Kidney (tissue), 14 donors: Measurements from ENCODE around the gene PREP. TPM values are rescaled to one million over a fixed set of nuclear protein-coding genes. Genes with fewer than 3 reads are reported as not detected.

ENCODE experiments used
- DNase-seq, 5 donors: peaks; one replicate each; pipeline ENCODE4 v3.0.0-alpha.2; 2013 to 2020
- FAIRE-seq: peaks from 2 replicates; lab custom pipeline; 2012; peaks lifted over from hg19 to GRCh38; lab: Jason Lieb, UNC
- H3K27ac ChIP-seq, 2 donors: one replicate each; pipeline ENCODE4 v1.7.0; 2013; ENCODE audit warnings: low read depth in 2 of 2, low read length in 2 of 2, inconsistent platforms in 1 of 2
- H3K27me3 ChIP-seq: one replicate; pipeline ENCODE4 v1.7.1; 2013; ENCODE audit warnings: low read length, inconsistent platforms; ENCODE audit not compliant: control insufficient read depth, insufficient read depth
- H3K36me3 ChIP-seq, 3 donors: one replicate each; pipeline versions ENCODE4 v1.7.0 to v1.7.1; 2013; ENCODE audit warnings: low read length in 3 of 3, control low read depth in 1 of 3, inconsistent platforms in 1 of 3; ENCODE audit not compliant: insufficient read depth in 3 of 3, control insufficient read depth in 2 of 3
- H3K4me1 ChIP-seq, 3 donors: one replicate each; pipeline versions ENCODE4 v1.7.0 to v1.7.1; 2013; ENCODE audit warnings: low read length in 3 of 3, inconsistent platforms in 1 of 3, low read depth in 1 of 3; ENCODE audit not compliant: control insufficient read depth in 2 of 3, insufficient read depth in 2 of 3
- H3K4me3 ChIP-seq, 3 donors: one replicate each; pipeline versions ENCODE4 v1.7.0 to v1.8.1; 2013; ENCODE audit warnings: low read length in 3 of 3, control low read depth in 1 of 3, inconsistent platforms in 1 of 3
- H3K9ac ChIP-seq, 3 donors: one replicate each; pipeline versions ENCODE4 v1.7.0 to v1.7.1; 2013; ENCODE audit warnings: low read length in 3 of 3, control low read depth in 1 of 3, inconsistent platforms in 1 of 3
- H3K9me3 ChIP-seq, 3 donors: one replicate each; pipeline versions ENCODE4 v1.7.0 to v1.7.1; 2013; ENCODE audit warnings: low read length in 3 of 3, control low read depth in 1 of 3, inconsistent platforms in 1 of 3; ENCODE audit not compliant: control insufficient read depth in 2 of 3, insufficient read depth in 1 of 3
- intact Hi-C: fragments of 100-400 bp; cut with DNase I; formaldehyde crosslinking; loops from one replicate; pipeline ENCODE4 v1.11.1; 2022
- polyA plus RNA-seq: library from polyadenylated mRNA; stranded (reverse); fragments of 350-450 nt; fragmentation: Illumina TruSeq; extraction: RNeasy Lipid Tissue Mini Kit (QIAGEN cat#74804); gene quantifications from one replicate; pipeline ENCODE4 v1.2.3, GENCODE V29; 2014; ENCODE audit warnings: low read depth, low replicate concordance; ENCODE audit not compliant: insufficient read depth
- total RNA-seq: library from RNA; stranded (reverse); fragmentation: NEBNext Ultra II Directional; extraction: Animal tissue kit (Norgen Biotek cat#: 25700); gene quantifications from one replicate; pipeline ENCODE4 v1.2.1, GENCODE V29; 2021
- TF ChIP-seq, protein P1 (sequence below): IDR thresholded peaks from 3 replicates; pipeline ENCODE4 v1.5.1; 2012; ENCODE audit warnings: mild to moderate bottlenecking, moderate library complexity, borderline replicate concordance; ENCODE audit not compliant: insufficient read depth; ENCODE audit errors: extremely low read depth
- donor health status: control.
- donor health status: control.
- donor health status: control.
- donor health status: control.
- donor health status: control.
- donor health status: DM: yes; HTN: yes; CAD: no.
- donor health status: Normal renal cell carcinoma (clear cell type).

Gene PREP
- total and polyA plus RNA-seq, 2 donors from 2014 or later: 13.4 to 20.1 TPM

DNA sequence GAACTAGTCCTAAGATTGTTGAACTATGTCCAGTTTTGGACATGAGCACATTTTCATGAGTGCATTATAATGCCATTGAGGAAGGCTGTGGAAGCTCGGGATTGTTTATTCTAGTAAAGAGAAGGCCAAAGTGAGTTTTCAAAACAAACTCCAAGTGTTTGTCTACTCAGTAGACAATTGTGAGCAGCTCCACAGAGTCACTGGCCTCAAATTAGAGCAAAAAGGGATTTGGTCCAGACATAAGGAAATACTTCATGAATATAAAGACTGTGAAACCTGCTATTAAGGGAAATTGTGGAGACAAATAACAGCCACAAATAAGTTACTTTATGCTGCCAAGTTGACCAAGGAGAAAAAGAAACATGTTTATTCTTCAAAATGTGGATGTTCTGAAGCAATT, 42.6 kb upstream of the PREP start:
- Histone ChIP-seq H3K9me3 (no peaks in the 10 kb centered on the region), H3K36me3 (no peaks in the 10 kb centered on the region), H3K27me3 (no peaks in the 10 kb centered on the region), H3K4me1 (no peaks in the 10 kb centered on the region), H3K9ac (no peak overlapping the region), H3K27ac (no peak overlapping the region), H3K4me3 (no peak overlapping the region)
- intact Hi-C loops: no loop called here
- TF ChIP-seq, protein P1, sequence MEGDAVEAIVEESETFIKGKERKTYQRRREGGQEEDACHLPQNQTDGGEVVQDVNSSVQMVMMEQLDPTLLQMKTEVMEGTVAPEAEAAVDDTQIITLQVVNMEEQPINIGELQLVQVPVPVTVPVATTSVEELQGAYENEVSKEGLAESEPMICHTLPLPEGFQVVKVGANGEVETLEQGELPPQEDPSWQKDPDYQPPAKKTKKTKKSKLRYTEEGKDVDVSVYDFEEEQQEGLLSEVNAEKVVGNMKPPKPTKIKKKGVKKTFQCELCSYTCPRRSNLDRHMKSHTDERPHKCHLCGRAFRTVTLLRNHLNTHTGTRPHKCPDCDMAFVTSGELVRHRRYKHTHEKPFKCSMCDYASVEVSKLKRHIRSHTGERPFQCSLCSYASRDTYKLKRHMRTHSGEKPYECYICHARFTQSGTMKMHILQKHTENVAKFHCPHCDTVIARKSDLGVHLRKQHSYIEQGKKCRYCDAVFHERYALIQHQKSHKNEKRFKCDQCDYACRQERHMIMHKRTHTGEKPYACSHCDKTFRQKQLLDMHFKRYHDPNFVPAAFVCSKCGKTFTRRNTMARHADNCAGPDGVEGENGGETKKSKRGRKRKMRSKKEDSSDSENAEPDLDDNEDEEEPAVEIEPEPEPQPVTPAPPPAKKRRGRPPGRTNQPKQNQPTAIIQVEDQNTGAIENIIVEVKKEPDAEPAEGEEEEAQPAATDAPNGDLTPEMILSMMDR: no peak
- FAIRE-seq (no peak), DNase-seq (no peak)

DNA sequence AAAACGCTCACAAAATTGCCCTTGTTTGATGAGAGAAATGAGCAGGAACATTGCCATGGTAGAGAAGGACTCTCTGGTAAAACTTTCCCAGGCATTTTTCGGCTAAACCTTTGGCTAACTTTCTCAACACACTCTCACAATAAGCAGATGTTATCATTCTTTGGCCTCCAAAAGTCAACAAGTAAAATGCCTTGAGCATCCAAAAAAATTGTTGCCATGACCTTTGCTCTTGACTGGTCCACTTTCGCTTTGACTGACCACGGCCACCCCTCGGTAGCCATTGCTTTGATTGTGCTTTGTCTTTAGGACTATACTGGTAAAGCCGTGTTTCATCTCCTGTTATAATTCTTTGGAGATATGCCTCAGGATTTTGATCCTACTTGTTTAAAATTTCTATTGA, 41.1 kb upstream of the PREP start:
- intact Hi-C loops: no loop called here
- FAIRE-seq: no peak
- Histone ChIP-seq H3K4me3 (no peak overlapping the region), H3K27me3 (no peaks in the 10 kb centered on the region), H3K9ac (no peak overlapping the region), H3K9me3 (no peaks in the 10 kb centered on the region), H3K27ac (no peak overlapping the region), H3K36me3 (no peaks in the 10 kb centered on the region), H3K4me1 (no peaks in the 10 kb centered on the region)
- DNase-seq: no peak
- TF ChIP-seq, protein P1: no peak

DNA sequence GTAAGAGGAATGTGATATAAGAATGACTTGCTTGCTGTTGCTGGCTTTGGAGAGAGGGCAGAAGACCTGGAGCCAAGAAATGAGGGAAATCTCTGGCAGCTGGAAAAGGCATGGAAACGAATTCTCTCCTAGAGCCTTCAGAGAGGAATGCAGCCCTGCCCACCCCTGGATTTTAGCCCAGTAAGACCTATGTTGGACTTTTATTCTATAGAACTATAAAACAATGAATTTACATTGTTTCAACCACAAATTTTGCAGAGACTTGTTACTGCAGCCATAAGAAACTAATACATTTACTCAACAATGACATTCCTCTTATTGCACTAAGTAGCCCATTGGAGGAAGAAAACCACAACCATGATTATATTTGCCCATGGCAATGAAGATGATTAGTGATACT, 39.5 kb upstream of the PREP start:
- H3K9ac ChIP-seq: no peak overlapping the region
- H3K27me3 ChIP-seq: no peaks in the 10 kb centered on the region
- no peaks in the 10 kb centered on the region for H3K4me1 ChIP-seq
- no peak overlapping the region for H3K27ac ChIP-seq
- TF ChIP-seq, protein P1: no peak
- H3K36me3 ChIP-seq: no peaks in the 10 kb centered on the region
- no peak for DNase-seq
- no peaks in the 10 kb centered on the region for H3K9me3 ChIP-seq
- intact Hi-C loops: no loop called here
- no peak overlapping the region for H3K4me3 ChIP-seq
- FAIRE-seq: no peak

DNA sequence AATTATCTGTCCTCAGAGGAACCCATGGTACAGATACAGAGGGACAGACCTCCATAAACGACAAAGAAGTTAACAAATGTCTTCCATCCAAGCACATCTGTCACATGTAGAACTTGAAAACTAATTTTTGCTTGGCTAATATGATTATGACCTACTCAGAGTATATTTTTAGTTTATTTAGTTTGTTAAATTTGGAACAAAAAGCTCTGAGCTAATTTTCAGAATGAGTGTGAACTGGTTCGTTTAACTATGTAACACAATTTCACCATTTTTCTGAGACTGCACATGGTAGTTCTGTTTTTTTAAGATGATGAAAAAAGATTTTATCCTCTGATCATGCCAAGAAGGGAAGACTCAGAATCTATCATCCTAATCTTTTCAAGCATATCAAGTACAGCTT, 34.4 kb upstream of the PREP start:
- no peak overlapping the region for H3K9ac ChIP-seq
- H3K27me3 ChIP-seq: no peaks in the 10 kb centered on the region
- intact Hi-C loops: no loop called here
- H3K4me3 ChIP-seq: no peak overlapping the region
- no peak overlapping the region for H3K27ac ChIP-seq
- FAIRE-seq (no peak), DNase-seq (no peak)
- TF ChIP-seq, protein P1: no peak
- H3K9me3 ChIP-seq: no peaks in the 10 kb centered on the region
- no peaks in the 10 kb centered on the region for H3K36me3 ChIP-seq
- no peaks in the 10 kb centered on the region for H3K4me1 ChIP-seq
